H1 (cell line): ENCODE results near the gene CREG2. TPM values are rescaled to one million over a fixed set of nuclear protein-coding genes. Genes with fewer than 3 reads are reported as not detected.

Experiments
- CTCF ChIA-PET: fragments of 300-600 bp; sonication (Branson Sonifier 250); formaldehyde crosslinking; loops from one replicate; lab custom pipeline; 2021; ENCODE audit not compliant: partially characterized antibody; lab: Charles Lee
- POLR2A ChIA-PET: fragments of 300-600 bp; sonication (Branson Sonifier 250); formaldehyde crosslinking; loops from one replicate; lab custom pipeline; 2021; ENCODE audit warnings: inconsistent platforms; ENCODE audit not compliant: partially characterized antibody; lab: Charles Lee
- DNase-seq, 2 experiments: peaks; one replicate each; pipeline versions ENCODE4 v3.0.0 to v3.0.0-alpha.2; 2010 to 2022; ENCODE audit warnings: low spot score in 2 of 2, low read depth in 1 of 2, mixed read lengths in 1 of 2
- FAIRE-seq: peaks from 2 replicates; lab custom pipeline; 2011; peaks lifted over from hg19 to GRCh38; lab: Jason Lieb, UNC
- H2AFZ ChIP-seq: 2 replicates; pipeline ENCODE4 v1.8.1; 2012; ENCODE audit warnings: low read length, inconsistent platforms
- H2AK5ac ChIP-seq: 2 replicates; pipeline ENCODE4 v1.6.1; 2013; ENCODE audit warnings: low read depth, low read length
- H2BK120ac ChIP-seq: replicated peaks from 2 replicates; pipeline ENCODE3; 2013; ENCODE audit warnings: low read depth, low read length, inconsistent platforms
- H2BK12ac ChIP-seq: 2 replicates; pipeline ENCODE4 v1.6.1; 2013; ENCODE audit warnings: low read depth, low read length
- H2BK15ac ChIP-seq: 2 replicates; pipeline ENCODE4 v1.6.1; 2013; ENCODE audit warnings: low read length
- H2BK20ac ChIP-seq: 2 replicates; pipeline ENCODE4 v1.6.1; 2013; ENCODE audit warnings: low read length
- H2BK5ac ChIP-seq: 2 replicates; pipeline ENCODE4 v1.6.1; 2013; ENCODE audit warnings: low read depth, low read length
- H3K14ac ChIP-seq: 2 replicates; pipeline ENCODE4 v1.6.1; 2013; ENCODE audit warnings: inconsistent platforms; ENCODE audit not compliant: insufficient read length
- H3K18ac ChIP-seq: 2 replicates; pipeline ENCODE4 v1.6.1; 2013; ENCODE audit warnings: low read length; ENCODE audit errors: extremely low read depth
- H3K23ac ChIP-seq: 2 replicates; pipeline ENCODE4 v1.6.1; 2013; ENCODE audit warnings: inconsistent platforms; ENCODE audit not compliant: insufficient read length
- H3K23me2 ChIP-seq: 2 replicates; pipeline ENCODE4 v1.6.1; 2013; ENCODE audit warnings: low read depth, low read length
- H3K27ac ChIP-seq: 2 replicates; pipeline ENCODE4 v1.6.1; 2011; ENCODE audit warnings: low read depth, low read length, inconsistent platforms
- H3K27me3 ChIP-seq, 4 experiments: replicated peaks in 1 of 4; 1 replicate in 1 of 4; 2 replicates in 3 of 4; pipeline versions ENCODE4 v1.6.1 to v1.8.1; 2011 to 2013; ENCODE audit warnings: low read length in 3 of 4, mild to moderate bottlenecking in 3 of 4, inconsistent platforms in 2 of 4, mixed read lengths in 2 of 4, moderate library complexity in 1 of 4; ENCODE audit not compliant: control insufficient read depth in 3 of 4, insufficient read depth in 3 of 4; ENCODE audit errors: extremely low read depth in 1 of 4
- H3K36me3 ChIP-seq, 4 experiments: 2 replicates each; pipeline versions ENCODE4 v1.6.1 to v1.8.1; 2011 to 2013; ENCODE audit warnings: mild to moderate bottlenecking in 4 of 4, low read length in 3 of 4, moderate library complexity in 2 of 4, control low read depth in 1 of 4, inconsistent platforms in 1 of 4; ENCODE audit not compliant: insufficient read depth in 4 of 4, control insufficient read depth in 2 of 4
- H3K4ac ChIP-seq: replicated peaks from 2 replicates; pipeline ENCODE3; 2013; ENCODE audit warnings: low read length, low read depth, mixed read lengths, inconsistent platforms; ENCODE audit not compliant: insufficient read length
- H3K4me1 ChIP-seq, 4 experiments: replicated peaks in 1 of 4; 1 replicate in 1 of 4; 2 replicates in 3 of 4; pipeline versions ENCODE4 v1.6.1 to v1.8.1; 2011 to 2013; ENCODE audit warnings: low read length in 3 of 4, inconsistent platforms in 2 of 4, mixed read lengths in 1 of 4; ENCODE audit not compliant: insufficient read depth in 4 of 4, control insufficient read depth in 3 of 4
- H3K4me2 ChIP-seq, 2 experiments: 2 replicates each; pipeline versions ENCODE4 v1.6.1 to v1.8.1; 2011 to 2013; ENCODE audit warnings: low read depth in 2 of 2, low read length in 2 of 2, control low read depth in 1 of 2, inconsistent platforms in 1 of 2, mild to moderate bottlenecking in 1 of 2; ENCODE audit not compliant: insufficient read depth in 1 of 2
- H3K4me3 ChIP-seq, 4 experiments: fragments of 200-600, 300-600 bp in 1 of 4; sonication (generic), shearing (Covaris generic), sonication (Bioruptor Twin) in 1 of 4; 2 replicates each; pipeline versions ENCODE4 v1.5.1 to v1.8.1; 2011 to 2016; ENCODE audit warnings: low read length in 4 of 4, low read depth in 3 of 4, control low read depth in 2 of 4, inconsistent platforms in 2 of 4, mild to moderate bottlenecking in 2 of 4, mixed read lengths in 1 of 4, moderate library complexity in 1 of 4; ENCODE audit not compliant: insufficient read depth in 2 of 4; ENCODE audit errors: extremely low read depth in 1 of 4
- H3K56ac ChIP-seq: replicated peaks from 2 replicates; pipeline ENCODE3; 2013; ENCODE audit warnings: low read depth, mild to moderate bottlenecking, mixed read lengths, low read length, inconsistent platforms; ENCODE audit not compliant: insufficient read length
- H3K79me1 ChIP-seq: 2 replicates; pipeline ENCODE4 v1.6.1; 2013; ENCODE audit warnings: low read depth, low read length, control low read depth
- H3K79me2 ChIP-seq, 2 experiments: 2 replicates each; pipeline versions ENCODE4 v1.6.1 to v1.8.1; 2012 to 2013; ENCODE audit warnings: low read length in 2 of 2, mild to moderate bottlenecking in 2 of 2, inconsistent platforms in 1 of 2; ENCODE audit not compliant: insufficient read depth in 2 of 2, control insufficient read depth in 1 of 2
- H3K9ac ChIP-seq, 4 experiments: replicated peaks in 1 of 4; 1 replicate in 1 of 4; 2 replicates in 3 of 4; pipeline versions ENCODE4 v1.6.1 to v1.8.1; 2011 to 2013; ENCODE audit warnings: low read depth in 3 of 4, low read length in 3 of 4, control low read depth in 2 of 4, mild to moderate bottlenecking in 2 of 4, moderate library complexity in 2 of 4, inconsistent platforms in 1 of 4; ENCODE audit errors: extremely low read depth in 1 of 4
- H3K9me3 ChIP-seq, 2 experiments: 2 replicates each; pipeline versions ENCODE4 v1.6.1 to v1.8.1; 2012 to 2013; ENCODE audit warnings: mild to moderate bottlenecking in 2 of 2, moderate library complexity in 2 of 2, control low read depth in 1 of 2, inconsistent platforms in 1 of 2, low read depth in 1 of 2, low read length in 1 of 2, mixed read lengths in 1 of 2; ENCODE audit not compliant: insufficient read depth in 2 of 2
- H4K20me1 ChIP-seq, 2 experiments: replicated peaks in 1 of 2; 2 replicates each; pipeline versions ENCODE3 to v1.8.1; 2011 to 2013; ENCODE audit warnings: inconsistent platforms in 2 of 2, low read length in 2 of 2, mild to moderate bottlenecking in 1 of 2; ENCODE audit not compliant: insufficient read depth in 2 of 2, control insufficient read depth in 1 of 2
- H4K5ac ChIP-seq: 2 replicates; pipeline ENCODE4 v1.6.1; 2013; ENCODE audit warnings: low read length, low read depth, mixed read lengths, inconsistent platforms; ENCODE audit not compliant: insufficient read length
- H4K8ac ChIP-seq: 2 replicates; pipeline ENCODE4 v1.8.0; 2013; ENCODE audit warnings: mild to moderate bottlenecking, moderate library complexity, low read length, inconsistent platforms; ENCODE audit not compliant: insufficient read depth; ENCODE audit errors: extremely low read depth
- H4K91ac ChIP-seq: replicated peaks from 2 replicates; pipeline ENCODE3; 2013; ENCODE audit warnings: low read length, mixed read lengths, inconsistent platforms; ENCODE audit not compliant: insufficient read length
- KDM5A ChIP-seq: fragments of 200-600 bp; IDR thresholded peaks from 2 replicates; pipeline ENCODE4 v1.7.1; 2012; ENCODE audit warnings: mild to moderate bottlenecking, low read length, inconsistent platforms, mixed read lengths
- MAFK ChIP-seq: IDR thresholded peaks from 2 replicates; pipeline ENCODE4 v1.6.1; 2012; ENCODE audit warnings: low read depth, mild to moderate bottlenecking, improper control_type of control experiment, low read length
- NRF1 ChIP-seq: IDR thresholded peaks from 2 replicates; pipeline ENCODE4 v1.6.1; 2011; ENCODE audit warnings: mild to moderate bottlenecking, low read depth, low read length, improper control_type of control experiment
- RAD21 ChIP-seq, 2 experiments: IDR thresholded peaks in 1 of 2; conservative IDR thresholded peaks in 1 of 2; 2 replicates each; pipeline ENCODE4 v1.6.1; 2011; ENCODE audit warnings: low read depth in 2 of 2, low read length in 2 of 2, improper control_type of control experiment in 1 of 2, inconsistent platforms in 1 of 2, mild to moderate bottlenecking in 1 of 2, moderate library complexity in 1 of 2
- RNF2 ChIP-seq: fragments of 200-900, 300-1000 bp; sonication (generic); IDR thresholded peaks from 2 replicates; pipeline ENCODE4 v1.7.1; 2016; ENCODE audit warnings: borderline replicate concordance, low read depth, mild to moderate bottlenecking, antibody characterized with exemption, low read length; ENCODE audit not compliant: poor library complexity, severe bottlenecking; ENCODE audit errors: missing control alignments
- TCF12 ChIP-seq: IDR thresholded peaks from 2 replicates; pipeline ENCODE4 v1.6.1; 2011; ENCODE audit warnings: low read depth, mild to moderate bottlenecking, low read length
- TEAD4 ChIP-seq: IDR thresholded peaks from 2 replicates; pipeline ENCODE4 v1.6.1; 2012; ENCODE audit warnings: low read depth, low read length, inconsistent platforms, mixed read lengths
- WGBS, 2 experiments: shearing (Covaris generic) in 1 of 2; methylation state at CpG; one replicate each; pipeline versions ENCODE4 v1.1.6 to v1.1.7; 2013 to 2015; ENCODE audit warnings: low lambda C conversion rate in 2 of 2, mixed read lengths in 2 of 2, inconsistent platforms in 1 of 2, low coverage in 1 of 2, missing lambda C conversion rate in 1 of 2; ENCODE audit not compliant: insufficient replicate concordance in 2 of 2, insufficient coverage in 1 of 2, insufficient read length in 1 of 2; ENCODE audit errors: extremely low coverage in 1 of 2, missing lambda C conversion rate in 1 of 2; 5-methylcytosine and 5-hydroxymethylcytosine counted together
- polyA plus RNA-seq, 7 experiments: library from polyadenylated mRNA; depleted of rRNA in 3 of 7; stranded (reverse) in 5 of 7; unstranded in 2 of 7; fragments of >200 nt in 5 of 7; fragments of 200-250 nt in 2 of 7; gene quantifications; 1 replicate in 5 of 7; 2 replicates in 1 of 7; 4 replicates in 1 of 7; pipeline versions ENCODE4 v1.2.1 to v1.2.3, GENCODE V29; 2011 to 2013; ENCODE audit warnings: missing spikeins in 2 of 7, mixed read lengths in 2 of 7
- total RNA-seq: library from RNA; stranded (reverse); fragmentation: NEBNext Ultra II Directional; extraction: Animal tissue kit (Norgen Biotek cat#: 25700); gene quantifications from 2 replicates; pipeline ENCODE4 v1.2.1, GENCODE V29; 2021
- TF ChIP-seq, protein P1 (sequence below): IDR thresholded peaks from 2 replicates; pipeline ENCODE4 v1.6.1; 2011; ENCODE audit warnings: low read length, improper control_type of control experiment
- TF ChIP-seq, protein P2 (sequence below): IDR thresholded peaks from 2 replicates; pipeline ENCODE4 v1.6.1; 2012; ENCODE audit warnings: inconsistent platforms
- TF ChIP-seq, protein P3 (sequence below): IDR thresholded peaks from 2 replicates; pipeline ENCODE4 v1.6.1; 2012; ENCODE audit warnings: low read length, inconsistent platforms

CREG2 gene
- total and polyA plus RNA-seq, 2 of the 8 experiments (the other 6 are each of a cell fraction or from before 2014, with no cell fraction given), result 2.0 to 2.2 TPM

DNA sequence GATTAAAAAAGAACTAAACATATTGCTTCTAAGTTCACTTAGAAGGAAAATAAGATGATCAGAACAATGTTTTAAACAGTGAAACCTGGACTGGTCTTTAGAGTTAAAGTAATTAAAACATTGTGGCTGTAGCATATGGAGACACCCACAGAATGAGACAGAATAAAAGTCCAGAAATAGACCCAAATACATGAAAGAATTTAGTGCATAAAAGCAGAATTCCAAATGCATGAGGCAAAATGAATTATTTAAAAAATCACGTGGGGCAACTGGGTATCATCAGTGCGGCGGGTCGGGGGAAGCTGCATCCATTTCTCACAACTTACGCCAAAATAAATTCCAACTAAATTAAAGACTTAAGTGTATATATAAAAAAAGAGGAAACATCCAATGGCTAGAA lies 90.9 kb downstream of the CREG2 start:
- Histone ChIP-seq H4K91ac (no peak overlapping the region), H2BK5ac (no peak overlapping the region), H2BK12ac (no peak overlapping the region), H2BK20ac (no peak overlapping the region), H3K56ac (no peak overlapping the region), H3K79me1 (peaks cover 9% of the 10 kb centered on the region), H2BK120ac (no peak overlapping the region), H3K27me3 (no peaks in the 10 kb centered on the region), H2BK15ac (no peak overlapping the region), H4K20me1 (peaks cover 0 to 13% of the 10 kb centered on the region in 2 experiments), H3K18ac (no peak overlapping the region), H2AK5ac (no peak overlapping the region), H3K23ac (no peak overlapping the region), H3K9ac (no peak overlapping the region), H2AFZ (no peak overlapping the region), H3K4ac (no peak overlapping the region), H4K5ac (no peak overlapping the region), H3K23me2 (no peaks in the 10 kb centered on the region), H3K4me1 (no peaks in the 10 kb centered on the region), H3K4me3 (no peak overlapping the region), H4K8ac (no peak overlapping the region), H3K36me3 (peaks cover 0 to 15% (median 1%) of the 10 kb centered on the region in 4 experiments; a peak in 3 of 8 replicates), H3K27ac (no peak overlapping the region), H3K14ac (no peak overlapping the region), H3K9me3 (no peaks in the 10 kb centered on the region), H3K4me2 (no peak overlapping the region), H3K79me2 (peaks cover 0 to 51% of the 10 kb centered on the region in 2 experiments; a peak in 3 of 4 replicates)
- CTCF ChIA-PET, result interaction anchor here (0.6 to 1.5 kb wide), 3 partner anchors 19 to 694 kb away, joined by 3 to 4 read pairs (median 4); no protein-coding TSS in a partner anchor
- DNase-seq (no peak), FAIRE-seq (no peak)
- POLR2A ChIA-PET, result interaction anchor here (1.8 kb wide), 1 partner anchor 25 kb away, joined by 4 read pairs; no protein-coding TSS in a partner anchor
- WGBS, 2 experiments, result 91% methylated on average over 5 of the region's 5 CpGs; no CpG with 5 or more reads in 1 of the 2 experiments
- TF ChIP-seq NRF1 (no peak), RNF2 (no peak), TEAD4 (no peak), MAFK (no peak), TCF12 (no peak), RAD21 (IDR thresholded peaks at IDR 0.05 in 1 of 2, conservative IDR thresholded peaks at IDR 0.05 in 1 of 2; ENCODE audit: low read depth in 2 of 2, low read length in 2 of 2) (no peak), KDM5A (no peak)
- TF ChIP-seq, protein P1, sequence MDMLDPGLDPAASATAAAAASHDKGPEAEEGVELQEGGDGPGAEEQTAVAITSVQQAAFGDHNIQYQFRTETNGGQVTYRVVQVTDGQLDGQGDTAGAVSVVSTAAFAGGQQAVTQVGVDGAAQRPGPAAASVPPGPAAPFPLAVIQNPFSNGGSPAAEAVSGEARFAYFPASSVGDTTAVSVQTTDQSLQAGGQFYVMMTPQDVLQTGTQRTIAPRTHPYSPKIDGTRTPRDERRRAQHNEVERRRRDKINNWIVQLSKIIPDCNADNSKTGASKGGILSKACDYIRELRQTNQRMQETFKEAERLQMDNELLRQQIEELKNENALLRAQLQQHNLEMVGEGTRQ, result no peak
- TF ChIP-seq, protein P2, sequence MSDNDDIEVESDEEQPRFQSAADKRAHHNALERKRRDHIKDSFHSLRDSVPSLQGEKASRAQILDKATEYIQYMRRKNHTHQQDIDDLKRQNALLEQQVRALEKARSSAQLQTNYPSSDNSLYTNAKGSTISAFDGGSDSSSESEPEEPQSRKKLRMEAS, result no peak
- TF ChIP-seq, protein P3, sequence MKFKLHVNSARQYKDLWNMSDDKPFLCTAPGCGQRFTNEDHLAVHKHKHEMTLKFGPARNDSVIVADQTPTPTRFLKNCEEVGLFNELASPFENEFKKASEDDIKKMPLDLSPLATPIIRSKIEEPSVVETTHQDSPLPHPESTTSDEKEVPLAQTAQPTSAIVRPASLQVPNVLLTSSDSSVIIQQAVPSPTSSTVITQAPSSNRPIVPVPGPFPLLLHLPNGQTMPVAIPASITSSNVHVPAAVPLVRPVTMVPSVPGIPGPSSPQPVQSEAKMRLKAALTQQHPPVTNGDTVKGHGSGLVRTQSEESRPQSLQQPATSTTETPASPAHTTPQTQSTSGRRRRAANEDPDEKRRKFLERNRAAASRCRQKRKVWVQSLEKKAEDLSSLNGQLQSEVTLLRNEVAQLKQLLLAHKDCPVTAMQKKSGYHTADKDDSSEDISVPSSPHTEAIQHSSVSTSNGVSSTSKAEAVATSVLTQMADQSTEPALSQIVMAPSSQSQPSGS, result no peak
